ENCODE measurements around the gene AGTR1.

Gene AGTR1

GRCh38 chr3:148709560-148710253 is 12.0 kb downstream of the AGTR1 start:
- Mint-ChIP-seq H3K27me3 (peaks cover 3% of the 10 kb centered on the region), H3K36me3 (ENCODE audit: low read depth) (no peaks in the 10 kb centered on the region)

GRCh38 chr3:148710665-148711064 is 13.0 kb downstream of the AGTR1 start:
- no peaks in the 10 kb centered on the region for H3K4me1 Mint-ChIP-seq (ENCODE audit: low read depth)
- no peak overlapping the region for H3K4me3 Mint-ChIP-seq
- no peak overlapping the region for H3K27ac Mint-ChIP-seq
- no peaks in the 10 kb centered on the region for H3K27me3 Mint-ChIP-seq
- H3K36me3 Mint-ChIP-seq (ENCODE audit: low read depth) = no peaks in the 10 kb centered on the region
- no peaks in the 10 kb centered on the region for H3K9me3 Mint-ChIP-seq

More at GRCh38 chr3:148709560-148710253, 12.0 kb downstream of the AGTR1 start:
- H3K4me3 Mint-ChIP-seq = no peak overlapping the region
- H3K4me1 Mint-ChIP-seq (ENCODE audit: low read depth) = no peaks in the 10 kb centered on the region
- no peaks in the 10 kb centered on the region for H3K9me3 Mint-ChIP-seq
- no peak overlapping the region for H3K27ac Mint-ChIP-seq

- H3K27ac Mint-ChIP-seq = no peak overlapping the region
- H3K4me1 Mint-ChIP-seq (ENCODE audit: low read depth) = no peaks in the 10 kb centered on the region
- H3K36me3 Mint-ChIP-seq (ENCODE audit: low read depth) = no peaks in the 10 kb centered on the region
- H3K9me3 Mint-ChIP-seq = no peaks in the 10 kb centered on the region
- H3K4me3 Mint-ChIP-seq = no peak overlapping the region
- no peaks in the 10 kb centered on the region for H3K27me3 Mint-ChIP-seq
Measured at GRCh38 chr3:148711981-148712666, 14.4 kb downstream of the AGTR1 start.

- no peaks in the 10 kb centered on the region for H3K4me1 Mint-ChIP-seq (ENCODE audit: low read depth)
- H3K4me3 Mint-ChIP-seq = no peak overlapping the region
- H3K9me3 Mint-ChIP-seq = no peaks in the 10 kb centered on the region
- H3K27ac Mint-ChIP-seq = no peak overlapping the region
- H3K27me3 Mint-ChIP-seq = no peaks in the 10 kb centered on the region
- H3K36me3 Mint-ChIP-seq (ENCODE audit: low read depth) = no peaks in the 10 kb centered on the region
Measured at GRCh38 chr3:148714521-148714920, 16.8 kb downstream of the AGTR1 start.

- H3K4me3 Mint-ChIP-seq = no peak overlapping the region
- no peak overlapping the region for H3K27ac Mint-ChIP-seq
- H3K27me3 Mint-ChIP-seq = no peaks in the 10 kb centered on the region
- no peaks in the 10 kb centered on the region for H3K4me1 Mint-ChIP-seq (ENCODE audit: low read depth)
- H3K9me3 Mint-ChIP-seq = no peaks in the 10 kb centered on the region
- no peaks in the 10 kb centered on the region for H3K36me3 Mint-ChIP-seq (ENCODE audit: low read depth)
Measured at GRCh38 chr3:148716657-148717056, 19.0 kb downstream of the AGTR1 start.

GRCh38 chr3:148717885-148718561 is 20.3 kb downstream of the AGTR1 start:
- Mint-ChIP-seq H3K4me3 (no peak overlapping the region), H3K4me1 (ENCODE audit: low read depth) (no peaks in the 10 kb centered on the region), H3K36me3 (ENCODE audit: low read depth) (no peaks in the 10 kb centered on the region), H3K27ac (no peak overlapping the region), H3K9me3 (no peaks in the 10 kb centered on the region), H3K27me3 (no peaks in the 10 kb centered on the region)

GRCh38 chr3:148718982-148719862 is 21.5 kb downstream of the AGTR1 start:
- Mint-ChIP-seq H3K27me3 (no peaks in the 10 kb centered on the region), H3K4me3 (no peak overlapping the region), H3K9me3 (no peaks in the 10 kb centered on the region), H3K27ac (no peak overlapping the region), H3K36me3 (ENCODE audit: low read depth) (no peaks in the 10 kb centered on the region), H3K4me1 (ENCODE audit: low read depth) (no peaks in the 10 kb centered on the region)

- Mint-ChIP-seq H3K4me3 (no peak overlapping the region), H3K9me3 (no peaks in the 10 kb centered on the region), H3K27me3 (no peaks in the 10 kb centered on the region), H3K4me1 (ENCODE audit: low read depth) (no peaks in the 10 kb centered on the region), H3K27ac (no peak overlapping the region), H3K36me3 (ENCODE audit: low read depth) (no peaks in the 10 kb centered on the region)
Measured at GRCh38 chr3:148720873-148721272, 23.2 kb downstream of the AGTR1 start.

GRCh38 chr3:148723631-148724030 is 25.9 kb downstream of the AGTR1 start:
- no peaks in the 10 kb centered on the region for H3K4me1 Mint-ChIP-seq (ENCODE audit: low read depth)

GRCh38 chr3:148727231-148727630 is 29.5 kb downstream of the AGTR1 start:
- Mint-ChIP-seq H3K27me3 (no peaks in the 10 kb centered on the region), H3K27ac (no peak overlapping the region), H3K4me1 (ENCODE audit: low read depth) (no peaks in the 10 kb centered on the region)

More at GRCh38 chr3:148723631-148724030, 25.9 kb downstream of the AGTR1 start:
- peaks cover 4% of the 10 kb centered on the region for H3K9me3 Mint-ChIP-seq
- no peak overlapping the region for H3K4me3 Mint-ChIP-seq
- H3K27ac Mint-ChIP-seq = no peak overlapping the region
- H3K36me3 Mint-ChIP-seq (ENCODE audit: low read depth) = no peaks in the 10 kb centered on the region
- no peaks in the 10 kb centered on the region for H3K27me3 Mint-ChIP-seq

GRCh38 chr3:148728753-148729152 is 31.1 kb downstream of the AGTR1 start:
- peaks cover 4% of the 10 kb centered on the region for H3K9me3 Mint-ChIP-seq
- no peaks in the 10 kb centered on the region for H3K27me3 Mint-ChIP-seq
- no peaks in the 10 kb centered on the region for H3K4me1 Mint-ChIP-seq (ENCODE audit: low read depth)
- no peak overlapping the region for H3K4me3 Mint-ChIP-seq
- no peak overlapping the region for H3K27ac Mint-ChIP-seq
- H3K36me3 Mint-ChIP-seq (ENCODE audit: low read depth) = no peaks in the 10 kb centered on the region

More at GRCh38 chr3:148727231-148727630, 29.5 kb downstream of the AGTR1 start:
- no peak overlapping the region for H3K4me3 Mint-ChIP-seq
- H3K9me3 Mint-ChIP-seq = peaks cover 4% of the 10 kb centered on the region
- no peaks in the 10 kb centered on the region for H3K36me3 Mint-ChIP-seq (ENCODE audit: low read depth)

GRCh38 chr3:148729476-148730055 is 31.9 kb downstream of the AGTR1 start:
- no peak overlapping the region for H3K27ac Mint-ChIP-seq
- H3K27me3 Mint-ChIP-seq = no peaks in the 10 kb centered on the region
- no peaks in the 10 kb centered on the region for H3K36me3 Mint-ChIP-seq (ENCODE audit: low read depth)
- H3K4me1 Mint-ChIP-seq (ENCODE audit: low read depth) = no peaks in the 10 kb centered on the region
- no peak overlapping the region for H3K4me3 Mint-ChIP-seq
- peaks cover 4% of the 10 kb centered on the region for H3K9me3 Mint-ChIP-seq

- Mint-ChIP-seq H3K4me1 (ENCODE audit: low read depth) (no peaks in the 10 kb centered on the region), H3K9me3 (peaks cover 4% of the 10 kb centered on the region), H3K27me3 (no peaks in the 10 kb centered on the region), H3K4me3 (no peak overlapping the region), H3K36me3 (ENCODE audit: low read depth) (no peaks in the 10 kb centered on the region), H3K27ac (no peak overlapping the region)
Measured at GRCh38 chr3:148730676-148731075, 33.0 kb downstream of the AGTR1 start.

GRCh38 chr3:148735597-148735996 is 37.9 kb downstream of the AGTR1 start:
- Mint-ChIP-seq H3K4me1 (ENCODE audit: low read depth) (no peaks in the 10 kb centered on the region), H3K4me3 (no peak overlapping the region), H3K27ac (no peak overlapping the region), H3K27me3 (peaks cover 3% of the 10 kb centered on the region), H3K36me3 (ENCODE audit: low read depth) (no peaks in the 10 kb centered on the region), H3K9me3 (no peaks in the 10 kb centered on the region)

Measured in stimulated activated naive CD8-positive, alpha-beta T cell treated with anti-CD3 and anti-CD28 coated beads, Interleukin-15, Interleukin-2, amounts not matched to agents 100 ng/mL and 50 ng/mL, for 24 hours (primary cell).